Effector memory CD4-positive, alpha-beta T cell (primary cell): Measurements from ENCODE around the gene DQX1.

Source experiments
- DNase-seq, 3 donors: peaks; one replicate each; pipeline ENCODE4 v3.0.0-alpha.2; 2020
- H3K27ac ChIP-seq: 2 replicates; pipeline ENCODE4 v1.7.0; 2013; ENCODE audit warnings: mild to moderate bottlenecking, low read length, moderate library complexity; ENCODE audit not compliant: insufficient read depth, poor library complexity, severe bottlenecking
- H3K27me3 ChIP-seq: replicated peaks from 2 replicates; pipeline ENCODE4 v1.7.0; 2013; ENCODE audit warnings: mild to moderate bottlenecking, low read length; ENCODE audit not compliant: insufficient read depth, control insufficient read depth, poor library complexity, severe bottlenecking
- H3K36me3 ChIP-seq: 2 replicates; pipeline ENCODE4 v1.7.0; 2013; ENCODE audit warnings: mild to moderate bottlenecking, low read length, moderate library complexity; ENCODE audit not compliant: control insufficient read depth, insufficient read depth
- H3K4me1 ChIP-seq: 2 replicates; pipeline ENCODE4 v1.7.0; 2013; ENCODE audit warnings: low read length, mild to moderate bottlenecking; ENCODE audit not compliant: control insufficient read depth, insufficient read depth, poor library complexity, severe bottlenecking
- H3K4me3 ChIP-seq: 2 replicates; pipeline ENCODE4 v1.7.0; 2013; ENCODE audit warnings: low read length, low read depth, mild to moderate bottlenecking; ENCODE audit not compliant: insufficient read depth, poor library complexity, severe bottlenecking
- H3K9me3 ChIP-seq: 2 replicates; pipeline ENCODE4 v1.7.0; 2013; ENCODE audit warnings: mild to moderate bottlenecking, low read length, moderate library complexity; ENCODE audit not compliant: control insufficient read depth

Gene DQX1

DNA sequence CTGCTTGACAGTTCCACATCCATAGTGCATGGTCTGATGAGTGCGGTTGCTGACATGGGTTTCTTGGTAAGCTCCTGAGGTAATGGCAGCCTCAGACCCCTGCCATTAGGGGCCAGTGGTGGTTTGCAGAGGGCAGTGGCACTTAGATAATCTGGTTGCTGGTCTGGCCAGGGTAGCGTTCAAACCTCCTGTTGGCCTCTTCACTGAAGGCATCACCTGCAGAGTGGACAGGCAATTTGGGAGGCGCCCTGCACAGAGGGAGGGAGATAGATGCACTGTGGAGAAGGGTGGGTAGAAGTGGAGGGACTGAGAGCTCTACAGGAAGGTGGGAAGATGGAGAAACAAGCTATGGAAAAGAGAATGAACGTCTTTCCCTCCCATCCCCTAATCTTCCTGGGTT lies 7.4 kb upstream of the DQX1 start:
- no peak overlapping the region for H3K4me3 ChIP-seq
- peaks cover 20% of the 10 kb centered on the region for H3K4me1 ChIP-seq
- DNase-seq = no peak
- H3K27ac ChIP-seq = no peak overlapping the region
- no peaks in the 10 kb centered on the region for H3K9me3 ChIP-seq
- no peaks in the 10 kb centered on the region for H3K27me3 ChIP-seq
- no peaks in the 10 kb centered on the region for H3K36me3 ChIP-seq

DNA sequence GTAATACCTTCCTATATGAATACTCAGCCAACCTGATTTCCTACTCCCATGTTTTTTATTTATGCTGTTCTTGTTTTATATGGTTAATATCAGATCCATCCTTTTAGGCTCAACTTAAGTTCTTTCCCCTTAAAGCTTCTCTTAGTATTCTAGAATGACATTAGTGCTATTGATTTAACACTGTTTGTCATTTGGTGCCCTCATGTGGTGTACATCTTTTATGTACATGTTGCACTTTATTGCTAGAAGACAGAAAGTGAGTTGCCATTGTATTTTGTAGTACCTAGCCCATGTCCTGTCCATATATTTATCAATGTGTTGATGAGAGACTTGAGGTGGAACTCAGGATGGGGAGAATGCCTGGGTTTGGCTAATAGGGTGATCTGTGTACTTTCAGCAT lies 6.2 kb upstream of the DQX1 start:
- H3K27me3 ChIP-seq = no peaks in the 10 kb centered on the region
- peaks cover 10% of the 10 kb centered on the region for H3K36me3 ChIP-seq
- no peak for DNase-seq
- H3K4me1 ChIP-seq = peaks cover 22% of the 10 kb centered on the region
- H3K4me3 ChIP-seq = no peak overlapping the region
- no peak overlapping the region for H3K27ac ChIP-seq
- no peaks in the 10 kb centered on the region for H3K9me3 ChIP-seq

DNA sequence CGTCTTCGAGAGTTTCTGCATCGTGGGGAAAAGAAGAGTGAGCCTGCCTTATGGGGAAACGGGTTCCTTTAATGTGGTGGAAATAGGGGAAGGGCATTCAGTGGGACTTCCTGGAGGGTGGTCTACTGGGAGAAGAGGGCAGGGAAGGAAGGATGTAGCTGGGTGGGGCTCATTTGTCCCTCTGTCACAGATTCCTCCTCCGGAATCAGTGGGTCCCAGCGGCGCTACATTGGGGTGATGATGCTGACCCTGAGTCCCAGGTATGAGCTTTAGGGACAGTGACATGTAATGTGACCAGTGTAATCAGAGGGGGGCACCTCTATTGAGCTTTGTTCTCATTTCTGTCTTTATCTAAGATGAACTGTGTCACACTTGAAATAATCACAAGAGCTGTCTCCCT lies 5.6 kb upstream of the DQX1 start:
- Histone ChIP-seq H3K36me3 (peaks cover 16% of the 10 kb centered on the region), H3K4me1 (peaks cover 22% of the 10 kb centered on the region), H3K4me3 (no peak overlapping the region), H3K27ac (no peak overlapping the region), H3K9me3 (no peaks in the 10 kb centered on the region), H3K27me3 (no peaks in the 10 kb centered on the region)
- no peak for DNase-seq

DNA sequence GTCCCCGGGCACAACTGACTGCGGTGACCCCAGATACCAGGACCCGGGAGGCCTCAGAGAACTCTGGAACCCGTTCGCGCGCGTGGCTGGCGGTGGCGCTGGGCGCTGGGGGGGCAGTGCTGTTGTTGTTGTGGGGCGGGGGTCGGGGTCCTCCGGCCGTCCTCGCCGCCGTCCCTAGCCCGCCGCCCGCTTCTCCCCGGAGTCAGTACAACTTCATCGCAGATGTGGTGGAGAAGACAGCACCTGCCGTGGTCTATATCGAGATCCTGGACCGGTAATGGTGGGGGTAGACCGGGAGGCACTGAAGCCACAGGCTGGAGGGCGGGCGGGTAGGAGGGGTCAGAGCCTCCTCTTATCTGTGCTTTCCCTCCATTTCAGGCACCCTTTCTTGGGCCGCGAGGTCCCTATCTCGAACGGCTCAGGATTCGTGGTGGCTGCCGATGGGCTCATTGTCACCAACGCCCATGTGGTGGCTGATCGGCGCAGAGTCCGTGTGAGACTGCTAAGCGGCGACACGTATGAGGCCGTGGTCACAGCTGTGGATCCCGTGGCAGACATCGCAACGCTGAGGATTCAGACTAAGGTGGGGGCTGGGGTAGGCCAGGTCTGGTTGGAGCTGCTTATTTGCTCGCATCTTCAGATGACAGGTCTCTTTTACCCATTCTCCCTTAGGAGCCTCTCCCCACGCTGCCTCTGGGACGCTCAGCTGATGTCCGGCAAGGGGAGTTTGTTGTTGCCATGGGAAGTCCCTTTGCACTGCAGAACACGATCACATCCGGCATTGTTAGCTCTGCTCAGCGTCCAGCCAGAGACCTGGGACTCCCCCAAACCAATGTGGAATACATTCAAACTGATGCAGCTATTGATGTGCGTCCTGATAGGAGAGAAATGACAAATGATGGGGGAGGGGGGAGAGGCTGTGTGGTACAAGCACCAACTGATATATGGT lies 4.5 kb upstream of the DQX1 start:
- Histone ChIP-seq H3K4me3 (peak overlapping the region; percentile 94), H3K4me1 (peaks cover 22% of the 10 kb centered on the region), H3K9me3 (no peaks in the 10 kb centered on the region), H3K36me3 (peaks cover 21% of the 10 kb centered on the region), H3K27me3 (no peaks in the 10 kb centered on the region), H3K27ac (peak overlapping the region; percentile 90)
- peak in 2 of 3 donors; percentile 27 to 44 for DNase-seq

DNA sequence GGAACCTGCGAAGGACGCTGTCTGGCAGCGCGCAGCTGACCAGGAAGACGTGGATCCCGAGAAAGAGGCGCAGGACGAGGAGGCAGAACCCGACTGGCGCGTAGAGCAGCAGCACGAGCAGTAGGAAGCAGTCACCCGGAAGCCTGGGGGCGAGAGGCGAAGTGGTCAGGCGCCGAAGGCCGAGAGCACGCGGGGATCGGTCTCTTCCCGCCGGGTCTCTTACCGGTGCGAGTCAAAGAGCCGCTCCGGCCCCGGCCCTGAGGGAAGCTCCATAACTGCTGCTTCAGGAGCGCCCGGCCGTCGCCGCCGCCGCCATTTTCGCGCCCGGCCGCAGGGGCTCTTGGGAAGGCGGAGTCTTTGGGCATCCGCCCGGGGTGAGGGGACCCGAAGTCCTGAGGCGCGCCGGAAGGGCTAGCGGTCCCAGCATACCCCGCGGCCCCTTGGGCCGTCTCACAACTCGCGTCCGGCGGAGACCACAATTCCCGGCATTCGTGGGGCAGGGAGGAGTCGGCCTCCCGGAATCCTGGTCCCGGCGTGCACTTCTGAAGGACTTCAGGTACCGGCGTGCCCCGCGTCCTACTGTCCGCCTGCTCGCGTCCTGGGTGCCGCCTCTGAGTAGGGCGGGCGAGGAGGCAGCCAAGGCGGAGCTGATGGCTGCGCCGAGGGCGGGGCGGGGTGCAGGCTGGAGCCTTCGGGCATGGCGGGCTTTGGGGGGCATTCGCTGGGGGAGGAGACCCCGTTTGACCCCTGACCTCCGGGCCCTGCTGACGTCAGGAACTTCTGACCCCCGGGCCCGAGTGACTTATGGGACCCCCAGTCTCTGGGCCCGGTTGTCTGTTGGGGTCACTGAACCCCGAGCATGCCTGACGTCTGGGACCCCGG lies 3.6 kb upstream of the DQX1 start, which contains the start of the genes AUP1 and HTRA2:
Gene AUP1 (minus strand): TSS at position 350 of the 882 bp plus-strand sequence. CDS start 77 bp downstream, at position 273.
Gene HTRA2 (plus strand): TSS at position 577 of the 882 bp plus-strand sequence. CDS start 74 bp downstream, at position 651.
- peaks cover 22% of the 10 kb centered on the region for H3K4me1 ChIP-seq
- DNase-seq = peak; percentile 68 to 78 (median 76)
- peak within 1 kb of the TSS; percentile 94 for H3K4me3 ChIP-seq
- no peaks in the 10 kb centered on the region for H3K9me3 ChIP-seq
- no peaks in the 10 kb centered on the region for H3K27me3 ChIP-seq
- H3K27ac ChIP-seq = peak within 1 kb of the TSS; percentile 90
- peaks cover 21% of the 10 kb centered on the region for H3K36me3 ChIP-seq

DNA sequence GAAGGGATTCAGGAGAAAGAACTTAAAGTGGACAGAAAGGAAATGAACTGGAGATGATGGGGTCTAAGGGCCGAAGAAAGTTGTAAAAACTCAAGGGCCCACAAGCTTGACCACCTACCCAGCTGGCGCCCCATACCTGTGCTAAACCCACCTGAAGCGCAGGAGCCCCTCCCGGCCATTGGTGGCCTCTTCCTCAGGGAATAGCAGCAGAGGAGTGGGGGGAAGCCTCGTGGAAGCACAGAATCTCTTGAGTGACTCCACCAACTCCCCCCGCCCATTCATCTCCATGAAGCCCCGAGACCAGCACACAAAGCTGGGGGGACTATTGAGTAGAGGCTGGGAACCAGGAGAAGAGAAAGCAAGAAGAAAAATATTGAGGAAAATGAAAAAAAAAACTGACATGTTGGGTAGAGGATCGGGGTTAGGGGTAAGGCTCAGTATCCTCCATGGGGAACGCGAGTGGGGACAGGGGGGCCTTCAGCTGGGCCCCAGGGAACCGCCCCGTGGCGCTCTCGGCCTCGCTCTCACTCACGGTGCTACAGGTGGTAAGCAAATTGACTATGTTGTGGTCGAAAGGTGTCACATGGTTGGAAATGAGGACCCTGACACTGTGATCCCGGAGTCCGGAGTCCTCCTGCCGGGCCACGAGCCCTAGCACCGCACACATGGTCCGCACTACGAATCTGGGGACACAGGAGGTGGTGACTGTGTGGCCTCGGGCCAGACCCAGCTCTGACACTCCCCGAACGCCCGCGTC lies 2.7 kb upstream of the DQX1 start:
- no peak for DNase-seq

DNA sequence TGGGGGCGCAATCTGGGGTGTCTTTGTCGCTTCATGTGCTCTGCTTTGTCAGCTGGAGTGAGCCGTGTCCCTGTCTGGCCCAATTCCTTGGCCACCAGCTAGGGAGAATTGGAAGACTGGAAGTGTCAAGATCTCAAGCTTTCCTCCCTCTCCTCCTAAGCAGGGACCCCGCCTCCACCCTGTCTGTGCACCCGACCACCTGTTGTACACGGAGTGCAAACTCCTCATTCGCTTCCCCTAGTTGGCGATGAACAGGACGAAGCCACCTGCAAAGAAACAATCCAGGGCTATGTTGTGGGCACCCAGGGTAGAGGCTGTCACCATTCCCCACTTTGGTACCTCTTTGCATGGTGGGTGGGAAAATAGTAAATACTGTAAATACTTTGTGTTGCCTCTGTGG lies 1.7 kb upstream of the DQX1 start:
- Histone ChIP-seq H3K4me1 (peaks cover 22% of the 10 kb centered on the region), H3K4me3 (no peak overlapping the region), H3K9me3 (no peaks in the 10 kb centered on the region), H3K27me3 (no peaks in the 10 kb centered on the region), H3K27ac (no peak overlapping the region), H3K36me3 (peaks cover 21% of the 10 kb centered on the region)
- DNase-seq = no peak

More for the DNA sequence above, 2.7 kb upstream of the DQX1 start:
- Histone ChIP-seq H3K4me1 (peaks cover 22% of the 10 kb centered on the region), H3K27ac (peak overlapping the region; percentile 90), H3K9me3 (no peaks in the 10 kb centered on the region), H3K4me3 (peak overlapping the region; percentile 94), H3K27me3 (no peaks in the 10 kb centered on the region), H3K36me3 (peaks cover 21% of the 10 kb centered on the region)

DNA sequence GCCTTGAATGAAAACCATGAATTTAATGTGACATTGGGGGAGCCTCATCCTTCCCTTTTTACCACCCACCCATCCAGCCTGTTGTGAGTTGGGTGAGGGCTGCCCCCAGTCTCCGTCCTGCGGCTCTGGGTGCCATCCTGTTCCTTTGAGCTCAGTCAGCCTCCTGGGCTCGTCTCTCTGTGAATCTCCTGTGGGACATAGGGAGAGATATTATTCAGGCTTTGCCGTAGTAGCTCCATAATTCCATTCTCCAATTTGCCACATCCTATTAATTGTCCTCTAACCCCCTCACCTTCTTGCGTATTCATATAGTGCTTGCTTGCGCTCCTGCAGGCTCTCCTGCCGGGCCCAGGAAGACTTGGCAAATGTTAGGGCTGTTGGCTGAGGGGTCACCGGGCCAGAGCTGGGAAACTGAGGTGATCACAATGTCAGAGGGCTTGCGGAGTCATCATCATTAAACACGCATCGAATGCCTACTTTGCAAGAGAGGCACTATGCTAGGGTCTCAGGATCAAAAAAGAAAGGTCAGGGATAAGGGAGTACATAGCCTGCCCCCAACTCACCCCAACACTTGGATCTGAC lies 709 bp upstream of the DQX1 start:
- Histone ChIP-seq H3K4me3 (no peak overlapping the region), H3K27me3 (no peaks in the 10 kb centered on the region), H3K4me1 (peaks cover 22% of the 10 kb centered on the region), H3K9me3 (no peaks in the 10 kb centered on the region), H3K27ac (no peak overlapping the region), H3K36me3 (peaks cover 21% of the 10 kb centered on the region)
- DNase-seq = no peak
